Stimulated activated CD8-positive, alpha-beta memory T cell treated with anti-CD3 and anti-CD28 coated beads, Interleukin-7, amount 100 ng/mL, for 48 hours (primary cell): ENCODE results near the gene SHISA6.

ENCODE experiments used
- DNase-seq, 2 donors: peaks; one replicate each; pipeline ENCODE4 v3.0.0-alpha.2; 2020; ENCODE audit warnings: low read depth in 1 of 2; ENCODE audit errors: extremely low read depth in 1 of 2

The SHISA6 gene

GRCh38 chr17:11514565-11514964 lies 273.6 kb downstream of the SHISA6 start:
- DNase-seq = no peak

GRCh38 chr17:11514981-11515680 lies 274.1 kb downstream of the SHISA6 start:
- DNase-seq = no peak

- DNase-seq = no peak
Measured at GRCh38 chr17:11515901-11516300, 274.9 kb downstream of the SHISA6 start.

- no peak for DNase-seq
Measured at GRCh38 chr17:11535231-11535630, 294.2 kb downstream of the SHISA6 start.

GRCh38 chr17:11538366-11538765 lies 297.4 kb downstream of the SHISA6 start:
- no peak for DNase-seq

- DNase-seq = no peak
Measured at GRCh38 chr17:11539637-11540036, 298.6 kb downstream of the SHISA6 start.

- no peak for DNase-seq
Measured at GRCh38 chr17:11545002-11545401, 304.0 kb downstream of the SHISA6 start.

GRCh38 chr17:11545696-11546095 lies 304.7 kb downstream of the SHISA6 start:
- DNase-seq = no peak

GRCh38 chr17:11547853-11548252 lies 306.8 kb downstream of the SHISA6 start:
- no peak for DNase-seq

- DNase-seq = no peak
Measured at GRCh38 chr17:11548398-11548797, 307.4 kb downstream of the SHISA6 start.

GRCh38 chr17:11550431-11550830 lies 309.4 kb downstream of the SHISA6 start:
- no peak for DNase-seq

- DNase-seq = no peak
Measured at GRCh38 chr17:11551442-11551841, 310.4 kb downstream of the SHISA6 start.

- no peak for DNase-seq
Measured at GRCh38 chr17:11553135-11553534, 312.1 kb downstream of the SHISA6 start.

GRCh38 chr17:11554042-11554441 lies 313.0 kb downstream of the SHISA6 start:
- DNase-seq = no peak

- DNase-seq = no peak
Measured at GRCh38 chr17:11554542-11554941, 313.5 kb downstream of the SHISA6 start.

GRCh38 chr17:11555530-11555929 lies 314.5 kb downstream of the SHISA6 start:
- DNase-seq = no peak

- no peak for DNase-seq
Measured at GRCh38 chr17:11557727-11558452, 316.9 kb downstream of the SHISA6 start.

- DNase-seq = no peak
Measured at GRCh38 chr17:11558681-11559234, 317.7 kb downstream of the SHISA6 start.

- no peak for DNase-seq
Measured at GRCh38 chr17:11559601-11560000, 318.6 kb downstream of the SHISA6 start.

- DNase-seq = no peak
Measured at GRCh38 chr17:11561281-11561680, 320.3 kb downstream of the SHISA6 start.

- no peak for DNase-seq
Measured at GRCh38 chr17:11561702-11562101, 320.7 kb downstream of the SHISA6 start.
